B cell (primary cell): ENCODE data around the gene ARPP21. TPM values are rescaled to one million over a fixed set of nuclear protein-coding genes. Genes with fewer than 3 reads are reported as not detected.

Source experiments
- ATAC-seq: fragments of 200-7000 bp; cut with Tn5 transposase; one replicate; pipeline ENCODE4 v1.10.0; 2021; ENCODE audit warnings: low read depth, mild to moderate bottlenecking, moderate number of reproducible peaks, moderate library complexity
- CTCF ChIA-PET: fragments of 350-600 bp; sonication (Branson Sonifier 250); formaldehyde crosslinking; loops from one replicate; lab custom pipeline; 2021; ENCODE audit warnings: antibody characterized with exemption, inconsistent platforms; lab: Charles Lee
- POLR2A ChIA-PET: fragments of 350-600 bp; sonication (Branson Sonifier 250); formaldehyde crosslinking; loops from one replicate; lab custom pipeline; 2021; ENCODE audit warnings: antibody characterized with exemption; lab: Charles Lee
- DNase-seq: peaks from one replicate; pipeline ENCODE4 v3.0.0; 2013
- H2AFZ ChIP-seq: 2 replicates; pipeline ENCODE4 v1.6.1; 2012; ENCODE audit warnings: mild to moderate bottlenecking, low read depth, low read length; ENCODE audit not compliant: insufficient read depth, poor library complexity, severe bottlenecking
- H3K27ac ChIP-seq, 2 donors: 1 replicate in 1 of 2; 2 replicates in 1 of 2; pipeline ENCODE4 v1.5.1; 2012 to 2013; ENCODE audit warnings: low read length in 2 of 2, mild to moderate bottlenecking in 2 of 2, moderate library complexity in 1 of 2
- H3K27me3 ChIP-seq, 4 experiments: fragments of 200-600 bp in 1 of 4; sonication (generic) in 1 of 4; replicated peaks in 1 of 4; 1 replicate in 2 of 4; 2 replicates in 2 of 4; pipeline versions ENCODE4 v1.6.1 to v1.7.0; 2013 to 2016; ENCODE audit warnings: low read length in 3 of 4, mild to moderate bottlenecking in 2 of 4, mixed read lengths in 1 of 4, moderate library complexity in 1 of 4; ENCODE audit not compliant: insufficient read depth in 4 of 4, control insufficient read depth in 3 of 4; ENCODE audit errors: control extremely low read depth in 1 of 4
- H3K36me3 ChIP-seq, 2 experiments: replicated peaks in 1 of 2; 1 replicate in 1 of 2; 2 replicates in 1 of 2; pipeline versions ENCODE4 v1.6.1 to v1.7.1; 2013; ENCODE audit warnings: low read length in 1 of 2; ENCODE audit not compliant: insufficient read depth in 2 of 2, control insufficient read depth in 1 of 2; ENCODE audit errors: control extremely low read depth in 1 of 2, extremely low read depth in 1 of 2
- H3K4me1 ChIP-seq, 2 donors: fragments of 200-600 bp in 1 of 2; sonication (generic) in 1 of 2; 1 replicate in 1 of 2; 2 replicates in 1 of 2; pipeline versions ENCODE4 v1.5.1 to v1.6.1; 2013 to 2017; ENCODE audit warnings: low read length in 2 of 2; ENCODE audit not compliant: control insufficient read depth in 2 of 2, insufficient read depth in 2 of 2
- H3K4me2 ChIP-seq: replicated peaks from 2 replicates; pipeline ENCODE3; 2012; ENCODE audit warnings: mild to moderate bottlenecking, low read depth, low read length; ENCODE audit not compliant: poor library complexity, severe bottlenecking
- H3K4me3 ChIP-seq, 5 experiments: fragments of 200-600 bp in 1 of 5; sonication (generic) in 1 of 5; 1 replicate in 3 of 5; 2 replicates in 2 of 5; pipeline versions ENCODE4 v1.5.1 to v1.7.0; 2011 to 2016; ENCODE audit warnings: low read length in 4 of 5, mild to moderate bottlenecking in 4 of 5, low read depth in 2 of 5, control low read depth in 1 of 5, moderate library complexity in 1 of 5; ENCODE audit not compliant: insufficient read depth in 1 of 5; ENCODE audit errors: control extremely low read depth in 1 of 5, extremely low read depth in 1 of 5
- H3K79me2 ChIP-seq: fragments of 200-600 bp; sonication (generic); one replicate; pipeline ENCODE4 v1.6.0; 2016; ENCODE audit warnings: low read length; ENCODE audit not compliant: control insufficient read depth, insufficient read depth
- H3K9ac ChIP-seq: fragments of 200-600 bp; sonication (generic); 2 replicates; pipeline ENCODE4 v1.6.1; 2017; ENCODE audit warnings: mild to moderate bottlenecking, low read length, moderate library complexity
- H3K9me3 ChIP-seq, 3 donors: one replicate each; pipeline versions ENCODE4 v1.6.1 to v1.7.1; 2013; ENCODE audit warnings: low read length in 2 of 3; ENCODE audit not compliant: control insufficient read depth in 2 of 3, insufficient read depth in 1 of 3; ENCODE audit errors: control extremely low read depth in 1 of 3
- H4K20me1 ChIP-seq: 2 replicates; pipeline ENCODE4 v1.6.0; 2012; ENCODE audit warnings: mild to moderate bottlenecking, low read length; ENCODE audit not compliant: insufficient read depth, control insufficient read depth, poor library complexity, severe bottlenecking
- H3K27ac Mint-ChIP-seq: one replicate; pipeline ENCODE4 v1.8.0; 2021; ENCODE audit warnings: mixed read lengths
- H3K27me3 Mint-ChIP-seq: one replicate; pipeline ENCODE4 v1.8.0; 2021; ENCODE audit warnings: mixed read lengths
- H3K4me1 Mint-ChIP-seq: one replicate; pipeline ENCODE4 v1.8.0; 2021; ENCODE audit warnings: mixed read lengths
- H3K4me3 Mint-ChIP-seq: one replicate; pipeline ENCODE4 v1.8.0; 2021; ENCODE audit warnings: mixed read lengths
- H3K9me3 Mint-ChIP-seq: one replicate; pipeline ENCODE4 v1.8.0; 2022; ENCODE audit warnings: mixed read lengths; ENCODE audit not compliant: insufficient read depth
- CTCF ChIP-seq: fragments of 200-600 bp; IDR thresholded peaks from one replicate; pipeline ENCODE4 v1.8.0; 2022; ENCODE audit warnings: antibody characterized with exemption, mild to moderate bottlenecking
- EZH2 ChIP-seq: IDR thresholded peaks from 2 replicates; pipeline ENCODE4 v1.6.1; 2012; ENCODE audit warnings: borderline replicate concordance, low read depth, mild to moderate bottlenecking, moderate library complexity, low read length; ENCODE audit not compliant: insufficient read depth, poor library complexity, severe bottlenecking
- WGBS: methylation state at CpG from one replicate; pipeline ENCODE4 v1.1.5; 2013; ENCODE audit warnings: missing lambda C conversion rate; ENCODE audit not compliant: insufficient coverage; 5-methylcytosine and 5-hydroxymethylcytosine counted together
- intact Hi-C: fragments of 100-400 bp; cut with micrococcal nuclease; formaldehyde crosslinking; loops from one replicate; pipeline ENCODE4 v1.10.0; 2022
- polyA plus RNA-seq: library from polyadenylated mRNA; depleted of rRNA; stranded (reverse); fragments of >200 nt; gene quantifications from 2 replicates; pipeline ENCODE4 v1.2.3, GENCODE V29; 2012
- total RNA-seq, 2 donors: library from RNA; stranded (reverse); fragments of 120-200 nt in 1 of 2; gene quantifications; 1 replicate in 1 of 2; 2 replicates in 1 of 2; pipeline versions ENCODE4 v1.2.3 to v1.2.4, GENCODE V29; 2013 to 2022

ARPP21 gene
- total and polyA plus RNA-seq, 2 donors (not counting 1 experiment from before 2014, with no cell fraction given): 0.10 TPM; not detected in 1

GRCh38 chr3:35641331-35641730 is 2.0 kb downstream of the ARPP21 start:
- Mint-ChIP-seq H3K27ac (no peak overlapping the region), H3K27me3 (peaks cover 33% of the 10 kb centered on the region), H3K4me1 (peaks cover 27% of the 10 kb centered on the region), H3K9me3 (no peaks in the 10 kb centered on the region), H3K4me3 (no peak overlapping the region)
- H3K4me3 ChIP-seq: no peak overlapping the region
- WGBS: no CpG with 5 or more reads among the region's 1 CpG
- CTCF ChIA-PET: no interaction called here
- DNase-seq (no peak), ATAC-seq (no peak)
- H3K4me1 ChIP-seq: peaks cover 3 to 21% of the 10 kb centered on the region in 2 donors
- no peaks in the 10 kb centered on the region for H3K79me2 ChIP-seq
- no peak for TF ChIP-seq CTCF
- no peak for TF ChIP-seq EZH2
- H3K27ac ChIP-seq: no peak overlapping the region
- no peak overlapping the region for H2AFZ ChIP-seq
- POLR2A ChIA-PET: no interaction called here
- H3K27me3 ChIP-seq: peaks cover 0 to 19% (median 11%) of the 10 kb centered on the region in 4 experiments
- intact Hi-C loops: no loop called here
- no peaks in the 10 kb centered on the region for H4K20me1 ChIP-seq
- peaks cover 0 to 9% (median 0%) of the 10 kb centered on the region in 3 donors for H3K9me3 ChIP-seq
- no peak overlapping the region for H3K9ac ChIP-seq
- H3K4me2 ChIP-seq: no peak overlapping the region
- H3K36me3 ChIP-seq: no peaks in the 10 kb centered on the region

- Mint-ChIP-seq H3K9me3 (no peaks in the 10 kb centered on the region), H3K27me3 (peaks cover 33% of the 10 kb centered on the region), H3K4me1 (peaks cover 27% of the 10 kb centered on the region), H3K4me3 (peak overlapping the region; percentile 11), H3K27ac (no peak overlapping the region)
- no peak for TF ChIP-seq EZH2
- no peak for TF ChIP-seq CTCF
- H3K27me3 ChIP-seq: peaks cover 0 to 19% (median 11%) of the 10 kb centered on the region in 4 experiments
- ATAC-seq: no peak
- peak overlapping the region; percentile 11 for H3K9ac ChIP-seq
- peaks cover 0 to 9% (median 0%) of the 10 kb centered on the region in 3 donors for H3K9me3 ChIP-seq
- peaks cover 3 to 21% of the 10 kb centered on the region in 2 donors for H3K4me1 ChIP-seq
- no peak overlapping the region for H2AFZ ChIP-seq
- no peak for DNase-seq
- H4K20me1 ChIP-seq: no peaks in the 10 kb centered on the region
- H3K79me2 ChIP-seq: no peaks in the 10 kb centered on the region
- CTCF ChIA-PET: no interaction called here
- H3K4me3 ChIP-seq: peak overlapping the region in 1 of 5 experiments; percentile 17
- H3K36me3 ChIP-seq: no peaks in the 10 kb centered on the region
- 0% methylated on average over 2 of the region's 4 CpGs for WGBS
- POLR2A ChIA-PET: no interaction called here
- H3K4me2 ChIP-seq: no peak overlapping the region
- intact Hi-C loops: no loop called here
- H3K27ac ChIP-seq: no peak overlapping the region
These were observed 2.7 kb downstream of the ARPP21 start for GRCh38 chr3:35641920-35642527.
